Adrenal gland (tissue), 5 donors: Measurements from ENCODE around the gene HNRNPUL1.

ENCODE experiments used
- CTCF ChIP-seq, 6 experiments: fragments of 450-650 bp in 4 of 6; fragments of 200-600 bp in 2 of 6; sonication (generic) in 1 of 6; IDR thresholded peaks; 1 replicate in 5 of 6; 2 replicates in 1 of 6; pipeline versions ENCODE4 v1.5.1 to v1.8.0; 2016 to 2021; ENCODE audit warnings: antibody characterized with exemption in 6 of 6, mild to moderate bottlenecking in 2 of 6, moderate library complexity in 1 of 6
- POLR2A ChIP-seq, 2 donors: fragments of 450-650 bp; IDR thresholded peaks; one replicate each; pipeline ENCODE4 v1.6.1; 2017; ENCODE audit warnings: antibody characterized with exemption in 2 of 2, mild to moderate bottlenecking in 2 of 2, moderate library complexity in 1 of 2
- donor health status: DM: no; HTN: no; CAD: no.

- TF ChIP-seq CTCF (IDR thresholded peaks at IDR 0.05) (no peak), POLR2A (IDR thresholded peaks at IDR 0.05) (no peak)
Observed at GRCh38 chr19:41332468-41332867, 68.3 kb downstream of the HNRNPUL1 start.
